SK-N-SH (cell line): ENCODE data around the gene TLL2. TPM values are rescaled to one million over a fixed set of nuclear protein-coding genes. Genes with fewer than 3 reads are reported as not detected.

Experiments
- CTCF ChIA-PET: fragments of 300-600, 350-600 bp; formaldehyde crosslinking; extraction: SDS; loops from one replicate; lab custom pipeline; 2021; lab: Yijun Ruan, JAX
- POLR2A ChIA-PET: fragments of 350-600 bp; sonication (Branson Sonifier 250); formaldehyde crosslinking; extraction: SDS; loops from one replicate; lab custom pipeline; 2020; ENCODE audit warnings: antibody characterized with exemption, inconsistent platforms; lab: Yijun Ruan, JAX
- DNase-seq: peaks from one replicate; pipeline ENCODE4 v3.0.0; 2012
- H2AFZ ChIP-seq: fragments of 200-600 bp; sonication (generic); 2 replicates; pipeline ENCODE4 v1.8.1; 2016; ENCODE audit warnings: antibody characterized with exemption, mild to moderate bottlenecking, low read depth
- H3F3A ChIP-seq: fragments of 200-600 bp; sonication (generic); replicated peaks from 2 replicates; pipeline ENCODE3; 2016; ENCODE audit warnings: antibody characterized with exemption, mild to moderate bottlenecking; ENCODE audit not compliant: insufficient read depth
- H3K27ac ChIP-seq, 2 experiments: fragments of 200-500 bp in 1 of 2; fragments of 200-600 bp in 1 of 2; sonication (Bioruptor generic) in 1 of 2; sonication (generic), shearing (Covaris generic) in 1 of 2; 2 replicates each; pipeline versions ENCODE4 v1.5.1 to v1.6.1; 2014 to 2016; ENCODE audit warnings: low read depth in 2 of 2, inconsistent platforms in 1 of 2, low read length in 1 of 2, mild to moderate bottlenecking in 1 of 2, mixed read lengths in 1 of 2
- H3K27me3 ChIP-seq: fragments of 200-600 bp; sonication (generic), shearing (Covaris generic); 2 replicates; pipeline ENCODE4 v1.6.1; 2016; ENCODE audit warnings: mixed run types; ENCODE audit not compliant: insufficient read depth
- H3K36me3 ChIP-seq, 2 experiments: fragments of 200-500 bp in 1 of 2; fragments of 200-600 bp in 1 of 2; sonication (Bioruptor generic) in 1 of 2; sonication (generic) in 1 of 2; replicated peaks in 1 of 2; 2 replicates each; pipeline versions ENCODE3 to v1.5.1; 2014 to 2016; ENCODE audit warnings: low read length in 1 of 2, mild to moderate bottlenecking in 1 of 2; ENCODE audit not compliant: insufficient read depth in 2 of 2, control insufficient read depth in 1 of 2
- H3K4me1 ChIP-seq, 2 experiments: fragments of 200-500 bp in 1 of 2; fragments of 200-600 bp in 1 of 2; sonication (Bioruptor generic) in 1 of 2; sonication (generic), shearing (Covaris generic) in 1 of 2; 2 replicates each; pipeline versions ENCODE4 v1.5.1 to v1.6.1; 2014 to 2016; ENCODE audit warnings: low read depth in 1 of 2, low read length in 1 of 2, mixed run types in 1 of 2; ENCODE audit not compliant: insufficient read depth in 2 of 2, control insufficient read depth in 1 of 2
- H3K4me2 ChIP-seq: fragments of 200-600 bp; sonication (generic), shearing (Covaris generic); 2 replicates; pipeline ENCODE4 v1.6.1; 2017; ENCODE audit warnings: mixed run types
- H3K4me3 ChIP-seq, 2 experiments: fragments of 200-500 bp in 1 of 2; fragments of 200-600 bp in 1 of 2; sonication (Bioruptor generic) in 1 of 2; sonication (generic), shearing (Covaris generic) in 1 of 2; 2 replicates each; pipeline versions ENCODE4 v1.5.1 to v1.8.1; 2014 to 2016; ENCODE audit warnings: low read depth in 2 of 2, inconsistent platforms in 1 of 2, low read length in 1 of 2, mild to moderate bottlenecking in 1 of 2, mixed read lengths in 1 of 2, moderate library complexity in 1 of 2
- H3K79me2 ChIP-seq: fragments of 200-600 bp; sonication (generic); 2 replicates; pipeline ENCODE4 v1.8.1; 2017; ENCODE audit warnings: mild to moderate bottlenecking; ENCODE audit not compliant: insufficient read depth
- H3K9ac ChIP-seq: fragments of 200-600 bp; sonication (generic); 2 replicates; pipeline ENCODE4 v1.6.1; 2017; ENCODE audit warnings: mixed run types
- H3K9me2 ChIP-seq: fragments of 200-600 bp; sonication (generic); 2 replicates; pipeline ENCODE4 v1.6.1; 2017; ENCODE audit warnings: mixed run types
- H3K9me3 ChIP-seq: fragments of 200-600 bp; sonication (generic); 2 replicates; pipeline ENCODE4 v1.6.1; 2017; ENCODE audit warnings: mixed run types, mild to moderate bottlenecking, moderate library complexity
- H4K20me1 ChIP-seq: fragments of 200-600 bp; sonication (generic); 2 replicates; pipeline ENCODE4 v1.6.1; 2017; ENCODE audit warnings: mild to moderate bottlenecking, mixed run types; ENCODE audit not compliant: insufficient read depth
- CHD2 ChIP-seq: fragments of 150-350 bp; IDR thresholded peaks from 2 replicates; pipeline ENCODE4 v1.6.1; 2018; ENCODE audit warnings: low read length; ENCODE audit not compliant: partially characterized antibody
- EZH2phosphoT487 ChIP-seq: fragments of 200-600 bp; sonication (generic); IDR thresholded peaks from 2 replicates; pipeline ENCODE4 v1.6.1; 2017; ENCODE audit warnings: low read depth, mixed run types, mild to moderate bottlenecking, antibody characterized with exemption, moderate library complexity, borderline replicate concordance
- FOSL2 ChIP-seq: IDR thresholded peaks from 2 replicates; pipeline ENCODE4 v1.4.0; 2012; ENCODE audit warnings: low read depth, mild to moderate bottlenecking, moderate library complexity, borderline replicate concordance
- FOXJ3 ChIP-seq: sonication (generic); formaldehyde crosslinking; IDR thresholded peaks from 2 replicates; pipeline ENCODE4 v1.5.1; 2020; ENCODE audit warnings: mild to moderate bottlenecking, missing genetic modification reagents
- IRF3 ChIP-seq: fragments of 150-350 bp; IDR thresholded peaks from 2 replicates; pipeline ENCODE4 v1.6.1; 2016; ENCODE audit warnings: mild to moderate bottlenecking, low read depth, low read length
- MXI1 ChIP-seq: IDR thresholded peaks from 2 replicates; pipeline ENCODE4 v1.6.1; 2012; ENCODE audit warnings: mild to moderate bottlenecking, low read depth, low read length, improper control_type of control experiment
- POLR2AphosphoS5 ChIP-seq: IDR thresholded peaks from 2 replicates; pipeline ENCODE4 v1.6.1; 2012; ENCODE audit warnings: low read depth, low read length
- REST ChIP-seq: IDR thresholded peaks from 2 replicates; pipeline ENCODE4 v1.6.1; 2012; ENCODE audit warnings: mild to moderate bottlenecking, low read depth, low read length, moderate library complexity
- SIN3A ChIP-seq: IDR thresholded peaks from 2 replicates; pipeline ENCODE4 v1.6.1; 2012; ENCODE audit warnings: low read depth, mild to moderate bottlenecking, low read length, moderate library complexity, borderline replicate concordance
- TAF1 ChIP-seq: IDR thresholded peaks from 2 replicates; pipeline ENCODE4 v1.6.1; 2012; ENCODE audit warnings: low read depth, mild to moderate bottlenecking, low read length, moderate library complexity, borderline replicate concordance
- TCF12 ChIP-seq: IDR thresholded peaks from 2 replicates; pipeline ENCODE4 v1.4.0; 2012
- TEAD4 ChIP-seq: IDR thresholded peaks from 2 replicates; pipeline ENCODE4 v1.4.0; 2012; ENCODE audit warnings: mild to moderate bottlenecking, borderline replicate concordance; ENCODE audit not compliant: insufficient read depth
- USF1 ChIP-seq: IDR thresholded peaks from 2 replicates; pipeline ENCODE4 v1.4.0; 2012; ENCODE audit warnings: low read depth, borderline replicate concordance
- whole genome bisulfite sequencing: methylation state at CpG from one replicate; pipeline ENCODE4 v1.1.6; 2017; ENCODE audit warnings: low lambda C conversion rate; 5-methylcytosine and 5-hydroxymethylcytosine counted together
- polyA plus RNA-seq, 3 experiments: library from polyadenylated mRNA; depleted of rRNA; stranded (reverse); fragments of >200 nt; gene quantifications; 2 replicates each; pipeline ENCODE4 v1.2.3, GENCODE V29; 2012

Gene TLL2
- polyA plus RNA-seq, 1 of the 3 experiments (the other 2 are of a cell fraction), result 0.36 TPM

DNA sequence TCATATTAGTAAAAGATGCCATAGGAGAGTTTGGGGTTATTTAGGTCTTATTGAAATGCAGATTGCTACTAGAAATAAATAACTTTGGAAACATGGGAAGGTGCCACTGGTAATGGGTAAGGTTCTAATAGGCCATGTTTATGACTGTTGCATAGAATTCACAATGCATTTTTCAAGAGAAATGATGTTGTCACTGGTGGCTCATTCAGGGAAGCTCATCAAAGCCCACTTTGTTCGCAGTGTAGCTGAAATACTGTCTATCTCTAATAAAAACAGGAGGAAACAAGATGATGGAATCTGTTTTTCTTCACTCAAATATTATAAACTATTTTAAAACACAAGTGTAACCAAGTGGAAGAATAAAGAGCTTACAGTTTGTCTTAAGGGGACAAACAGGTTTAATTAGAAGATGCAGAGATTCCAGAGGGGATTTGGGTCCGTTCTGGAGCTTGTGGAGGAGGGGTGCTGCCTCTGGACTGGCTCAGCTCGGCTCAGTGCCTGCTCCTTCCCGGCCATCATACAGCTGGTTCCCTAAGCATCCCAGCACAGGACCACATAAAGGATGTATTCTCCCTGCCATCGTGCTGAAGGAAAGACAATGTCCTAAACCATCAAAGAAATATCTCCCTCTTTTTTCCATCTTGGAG is 175.3 kb downstream of the TLL2 start:
- no peaks in the 10 kb centered on the region for H3K9me3 ChIP-seq
- H3K27ac ChIP-seq, result no peak overlapping the region
- no peak for TF ChIP-seq EZH2phosphoT487
- no peak for TF ChIP-seq TEAD4
- no peak for TF ChIP-seq SIN3A
- no peak for TF ChIP-seq POLR2AphosphoS5
- no peak for TF ChIP-seq REST
- TF ChIP-seq FOSL2, result no peak
- no peak for TF ChIP-seq MXI1
- TF ChIP-seq IRF3, result no peak
- TF ChIP-seq TCF12, result no peak
- no peak overlapping the region for H2AFZ ChIP-seq
- no peaks in the 10 kb centered on the region for H4K20me1 ChIP-seq
- H3K9me2 ChIP-seq, result no peaks in the 10 kb centered on the region
- 33% methylated on average over 5 of the region's 5 CpGs for WGBS
- no peak overlapping the region for H3K9ac ChIP-seq
- H3K79me2 ChIP-seq, result no peaks in the 10 kb centered on the region
- no peak for DNase-seq
- CTCF ChIA-PET, result interaction anchor here (0.7 to 2.4 kb wide), 10 partner anchors 9 to 645 kb away, joined by 3 to 12 read pairs (median 3); partner anchors contain the start of gene TCTN3
- H3K27me3 ChIP-seq, result no peaks in the 10 kb centered on the region
- no peak overlapping the region for H3K4me2 ChIP-seq
- no peak overlapping the region for H3K4me3 ChIP-seq
- POLR2A ChIA-PET, result no interaction called here
- no peaks in the 10 kb centered on the region for H3K36me3 ChIP-seq
- H3K4me1 ChIP-seq, result no peaks in the 10 kb centered on the region
- no peaks in the 10 kb centered on the region for H3F3A ChIP-seq

DNA sequence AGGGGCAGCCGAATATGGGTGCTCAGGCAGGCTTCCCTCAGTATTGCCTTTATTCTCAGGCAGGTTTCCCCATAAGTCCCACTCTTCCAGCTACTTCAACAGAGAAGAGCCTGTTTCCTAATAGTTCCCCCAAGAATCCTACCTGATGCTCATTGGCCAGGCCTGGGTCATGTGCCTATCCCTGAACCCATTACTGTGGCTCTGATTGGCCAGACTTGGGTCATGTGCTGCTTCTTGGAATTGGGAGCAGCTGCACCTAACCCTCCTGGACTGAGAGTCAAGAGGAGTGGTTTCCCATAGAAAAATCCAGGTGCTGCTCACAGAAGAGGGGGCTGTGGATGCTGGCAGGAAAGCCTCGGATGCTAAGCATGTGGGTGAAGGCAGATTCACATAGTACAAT is 176.6 kb downstream of the TLL2 start:
- no peak overlapping the region for H3K9ac ChIP-seq
- H3K27me3 ChIP-seq, result no peaks in the 10 kb centered on the region
- H4K20me1 ChIP-seq, result no peaks in the 10 kb centered on the region
- no peak overlapping the region for H3K4me3 ChIP-seq
- no peaks in the 10 kb centered on the region for H3K36me3 ChIP-seq
- TF ChIP-seq CHD2, result no peak
- TF ChIP-seq FOXJ3 (CRISPR knock-in tag), result no peak
- peak; percentile 33; the same call in 1 of the 2 replicates for TF ChIP-seq USF1
- no peak for TF ChIP-seq TAF1
- no peaks in the 10 kb centered on the region for H3F3A ChIP-seq
- H3K9me2 ChIP-seq, result no peaks in the 10 kb centered on the region
- H3K4me2 ChIP-seq, result no peak overlapping the region
- no peaks in the 10 kb centered on the region for H3K79me2 ChIP-seq
- no peak overlapping the region for H2AFZ ChIP-seq
- CTCF ChIA-PET, result interaction anchor here (1.3 to 2.6 kb wide), 6 partner anchors 10 to 643 kb away, joined by 3 to 11 read pairs (median 5); partner anchors contain the start of gene TCTN3
- POLR2A ChIA-PET, result no interaction called here
- DNase-seq, result no peak
- H3K27ac ChIP-seq, result no peak overlapping the region
- H3K4me1 ChIP-seq, result no peaks in the 10 kb centered on the region
- 52% methylated on average over 2 of the region's 2 CpGs for WGBS
- no peaks in the 10 kb centered on the region for H3K9me3 ChIP-seq
